ENCODE measurements around the gene ABCC2. TPM values are rescaled to one million over a fixed set of nuclear protein-coding genes. Genes with fewer than 3 reads are reported as not detected.

The ABCC2 gene
- total RNA-seq, 4 donors from 2014 or later: 9.9 to 156 (median 64.6) TPM

DNA sequence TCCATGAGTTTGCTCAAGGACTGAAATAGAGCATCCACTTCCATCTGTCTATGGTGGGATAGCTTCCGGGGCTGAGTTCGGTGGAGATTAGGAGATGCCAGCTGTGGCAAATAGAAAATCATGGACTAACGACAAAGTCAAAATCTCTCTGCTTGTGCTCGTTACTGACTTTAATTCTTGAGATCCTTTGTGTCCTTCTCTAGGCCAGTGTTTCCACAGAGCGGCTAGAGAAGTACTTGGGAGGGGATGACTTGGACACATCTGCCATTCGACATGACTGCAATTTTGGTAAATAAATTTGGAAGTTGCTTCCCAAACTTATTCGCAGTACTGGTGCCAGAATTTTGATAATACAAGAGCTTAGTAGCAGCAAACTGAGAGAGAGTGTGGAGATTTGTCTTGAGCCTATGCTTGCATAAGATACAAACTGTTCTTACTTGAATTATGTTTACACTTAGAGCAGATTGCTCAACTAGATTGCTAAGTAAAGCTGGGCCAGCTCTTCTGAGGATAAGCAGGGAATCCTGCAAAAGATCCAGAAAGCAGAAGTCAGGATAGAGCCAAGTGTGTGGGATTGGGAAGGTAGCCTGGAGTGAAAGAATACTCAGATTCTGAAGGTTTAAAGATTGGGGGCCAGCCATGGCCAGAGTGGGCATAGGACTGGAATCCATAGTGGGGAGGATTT, 27.6 kb downstream of the ABCC2 start:
- Histone ChIP-seq H3K9me3 (no peaks in the 10 kb centered on the region), H3K27ac (peak overlapping the region; percentile 20 to 76 (median 48)), H3K36me3 (peaks cover 0 to 15% (median 0%) of the 10 kb centered on the region in 3 donors), H3K27me3 (no peaks in the 10 kb centered on the region), H3K4me1 (no peaks in the 10 kb centered on the region), H3K4me3 (no peak overlapping the region)
- no peak for TF ChIP-seq POLR2A (IDR thresholded peaks at IDR 0.05)
- TF ChIP-seq, protein P1, sequence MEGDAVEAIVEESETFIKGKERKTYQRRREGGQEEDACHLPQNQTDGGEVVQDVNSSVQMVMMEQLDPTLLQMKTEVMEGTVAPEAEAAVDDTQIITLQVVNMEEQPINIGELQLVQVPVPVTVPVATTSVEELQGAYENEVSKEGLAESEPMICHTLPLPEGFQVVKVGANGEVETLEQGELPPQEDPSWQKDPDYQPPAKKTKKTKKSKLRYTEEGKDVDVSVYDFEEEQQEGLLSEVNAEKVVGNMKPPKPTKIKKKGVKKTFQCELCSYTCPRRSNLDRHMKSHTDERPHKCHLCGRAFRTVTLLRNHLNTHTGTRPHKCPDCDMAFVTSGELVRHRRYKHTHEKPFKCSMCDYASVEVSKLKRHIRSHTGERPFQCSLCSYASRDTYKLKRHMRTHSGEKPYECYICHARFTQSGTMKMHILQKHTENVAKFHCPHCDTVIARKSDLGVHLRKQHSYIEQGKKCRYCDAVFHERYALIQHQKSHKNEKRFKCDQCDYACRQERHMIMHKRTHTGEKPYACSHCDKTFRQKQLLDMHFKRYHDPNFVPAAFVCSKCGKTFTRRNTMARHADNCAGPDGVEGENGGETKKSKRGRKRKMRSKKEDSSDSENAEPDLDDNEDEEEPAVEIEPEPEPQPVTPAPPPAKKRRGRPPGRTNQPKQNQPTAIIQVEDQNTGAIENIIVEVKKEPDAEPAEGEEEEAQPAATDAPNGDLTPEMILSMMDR (IDR thresholded peaks at IDR 0.05): no peak
- no peak for DNase-seq

DNA sequence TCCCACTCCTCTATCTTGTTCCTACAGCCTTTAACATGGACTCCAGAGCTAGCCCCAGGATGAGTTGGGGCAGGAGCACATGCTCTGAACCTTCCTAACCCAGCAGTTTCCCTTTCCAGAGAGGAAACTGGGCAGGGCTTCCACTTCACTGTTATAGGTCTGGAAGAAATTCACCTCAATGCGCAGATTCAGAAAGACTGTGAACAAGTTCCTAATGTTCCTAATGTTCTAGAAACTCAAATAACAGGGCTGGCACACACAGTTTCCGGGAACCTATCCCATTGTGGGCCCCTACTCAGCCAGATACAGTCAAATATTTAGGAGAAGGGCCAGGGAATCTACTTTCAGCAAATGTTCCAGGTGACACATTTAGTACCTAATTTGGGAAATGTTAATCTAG, 29.7 kb downstream of the ABCC2 start:
- H3K36me3 ChIP-seq: peaks cover 0 to 11% (median 0%) of the 10 kb centered on the region in 3 donors

DNA sequence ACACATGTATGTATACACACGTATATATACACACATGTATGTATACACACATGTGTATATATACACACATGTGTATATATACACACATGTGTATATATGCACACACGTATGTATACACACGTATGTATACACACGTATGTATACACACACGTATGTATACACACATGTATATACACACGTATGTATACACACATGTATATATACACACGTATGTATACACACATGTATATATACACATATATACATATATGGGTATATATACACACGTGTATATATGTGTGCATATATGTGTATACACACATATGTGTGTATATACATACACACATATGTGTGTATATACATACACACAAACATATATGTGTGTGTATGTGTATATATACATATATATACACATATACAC, 31.7 kb downstream of the ABCC2 start:
- peaks cover 0 to 8% (median 0%) of the 10 kb centered on the region in 3 donors for H3K36me3 ChIP-seq
- TF ChIP-seq, protein P1 (IDR thresholded peaks at IDR 0.05): no peak
- TF ChIP-seq POLR2A (IDR thresholded peaks at IDR 0.05): no peak
- H3K9me3 ChIP-seq: no peaks in the 10 kb centered on the region
- no peak overlapping the region for H3K27ac ChIP-seq
- no peak overlapping the region for H3K4me3 ChIP-seq
- no peaks in the 10 kb centered on the region for H3K27me3 ChIP-seq
- H3K4me1 ChIP-seq: no peaks in the 10 kb centered on the region
- no peak for DNase-seq

More for the DNA sequence above, 29.7 kb downstream of the ABCC2 start:
- TF ChIP-seq POLR2A (IDR thresholded peaks at IDR 0.05): no peak
- TF ChIP-seq, protein P1 (IDR thresholded peaks at IDR 0.05): no peak
- no peaks in the 10 kb centered on the region for H3K27me3 ChIP-seq
- no peak overlapping the region for H3K4me3 ChIP-seq
- no peaks in the 10 kb centered on the region for H3K9me3 ChIP-seq
- no peaks in the 10 kb centered on the region for H3K4me1 ChIP-seq
- no peak overlapping the region for H3K27ac ChIP-seq
- DNase-seq: no peak

DNA sequence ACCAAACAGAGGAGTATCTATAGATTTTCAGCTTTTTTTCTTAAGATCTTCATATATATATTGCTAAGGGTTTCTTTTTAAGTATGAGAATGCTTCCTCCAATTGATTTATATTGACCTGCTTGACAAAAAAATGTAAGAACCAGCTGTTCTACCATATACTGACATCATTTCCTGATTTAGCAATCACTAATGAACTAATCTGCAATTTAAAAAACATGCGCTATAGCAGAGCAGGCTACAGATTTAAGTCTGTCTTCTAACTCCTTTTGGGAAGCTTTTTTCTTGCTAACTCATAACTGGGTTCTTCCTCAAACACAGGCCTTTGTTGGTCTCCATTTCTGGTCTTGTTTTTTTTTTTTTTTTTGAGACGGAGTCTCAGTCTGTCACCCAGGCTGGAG, 33.2 kb downstream of the ABCC2 start:
- no peak overlapping the region for H3K27ac ChIP-seq
- H3K36me3 ChIP-seq: peaks cover 0 to 15% (median 0%) of the 10 kb centered on the region in 3 donors

DNA sequence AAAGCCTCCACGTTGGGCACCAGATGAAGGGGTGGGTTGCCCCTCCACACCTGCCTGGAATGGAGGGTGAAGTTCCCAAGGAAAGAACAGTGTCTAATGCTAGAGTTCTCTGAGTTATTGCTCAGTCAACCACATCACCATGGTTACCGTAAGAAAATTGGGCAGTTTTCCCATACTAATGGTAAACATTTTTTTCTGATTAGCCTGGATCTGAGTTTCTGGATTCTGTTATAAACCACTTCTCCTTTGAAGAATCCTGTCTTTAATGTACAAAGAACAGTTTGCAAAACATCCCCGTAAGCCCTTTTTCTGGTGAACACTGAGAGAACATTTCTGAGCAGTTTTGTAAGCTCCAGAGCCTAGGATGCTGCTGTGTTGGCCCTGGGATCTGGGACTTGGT, 45.5 kb downstream of the ABCC2 start:
- DNase-seq: no peak
- no peaks in the 10 kb centered on the region for H3K4me1 ChIP-seq
- TF ChIP-seq, protein P1 (IDR thresholded peaks at IDR 0.05): no peak
- no peak for TF ChIP-seq POLR2A (IDR thresholded peaks at IDR 0.05)

More for the DNA sequence above, 33.2 kb downstream of the ABCC2 start:
- H3K9me3 ChIP-seq: no peaks in the 10 kb centered on the region
- no peak for DNase-seq
- H3K4me3 ChIP-seq: no peak overlapping the region
- no peaks in the 10 kb centered on the region for H3K27me3 ChIP-seq
- no peaks in the 10 kb centered on the region for H3K4me1 ChIP-seq
- TF ChIP-seq POLR2A (IDR thresholded peaks at IDR 0.05): no peak
- TF ChIP-seq, protein P1 (IDR thresholded peaks at IDR 0.05): no peak

More for the DNA sequence above, 45.5 kb downstream of the ABCC2 start:
- no peaks in the 10 kb centered on the region for H3K27me3 ChIP-seq
- H3K27ac ChIP-seq: no peak overlapping the region
- H3K4me3 ChIP-seq: no peak overlapping the region
- peaks cover 0 to 9% (median 0%) of the 10 kb centered on the region in 3 donors for H3K36me3 ChIP-seq
- no peaks in the 10 kb centered on the region for H3K9me3 ChIP-seq
